Neural cell (in vitro differentiated cells): Measurements from ENCODE around the gene SAG. TPM values are rescaled to one million over a fixed set of nuclear protein-coding genes. Genes with fewer than 3 reads are reported as not detected.

Experiments used
- H2AFZ ChIP-seq: fragments of 200-600, 300-800 bp; sonication (generic), shearing (Covaris generic); 2 replicates; pipeline ENCODE4 v1.6.0; 2014; ENCODE audit warnings: low read depth, mild to moderate bottlenecking, antibody characterized with exemption, low read length, moderate library complexity
- H3F3A ChIP-seq: fragments of 200-600 bp; shearing (Covaris generic); 2 replicates; pipeline ENCODE4 v1.6.1; 2016; ENCODE audit warnings: mild to moderate bottlenecking, moderate library complexity, mixed read lengths, antibody characterized with exemption, low read length; ENCODE audit not compliant: insufficient read depth, poor library complexity, severe bottlenecking
- H3K27ac ChIP-seq: fragments of 200-600, 300-800 bp; sonication (generic), shearing (Covaris generic); 2 replicates; pipeline ENCODE4 v1.5.1; 2014; ENCODE audit warnings: mild to moderate bottlenecking, low read length, moderate library complexity
- H3K27me3 ChIP-seq: fragments of 300-800, 200-600 bp; sonication (generic), shearing (Covaris generic); 2 replicates; pipeline ENCODE4 v1.6.0; 2014; ENCODE audit warnings: mild to moderate bottlenecking, low read depth, low read length, moderate library complexity; ENCODE audit not compliant: insufficient read depth
- H3K36me3 ChIP-seq: fragments of 300-800, 200-600 bp; sonication (generic), shearing (Covaris generic); 2 replicates; pipeline ENCODE4 v1.5.1; 2014; ENCODE audit warnings: mild to moderate bottlenecking, antibody characterized with exemption, low read length, moderate library complexity; ENCODE audit not compliant: insufficient read depth
- H3K4me2 ChIP-seq: fragments of 300-800, 200-600 bp; sonication (generic), shearing (Covaris generic); 2 replicates; pipeline ENCODE4 v1.6.0; 2014; ENCODE audit warnings: mild to moderate bottlenecking, low read length
- H3K4me3 ChIP-seq: fragments of 300-800, 200-600 bp; sonication (generic), shearing (Covaris generic); 2 replicates; pipeline ENCODE4 v1.5.1; 2014; ENCODE audit warnings: mild to moderate bottlenecking, low read length, moderate library complexity
- H3K79me2 ChIP-seq: fragments of 200-600 bp; shearing (Covaris generic); replicated peaks from 2 replicates; pipeline ENCODE4 v1.6.0; 2014; ENCODE audit warnings: mild to moderate bottlenecking, low read length, moderate library complexity; ENCODE audit not compliant: insufficient read depth
- H3K9ac ChIP-seq: fragments of 300-800, 200-600 bp; sonication (generic), shearing (Covaris generic); 2 replicates; pipeline ENCODE4 v1.6.1; 2016; ENCODE audit warnings: mild to moderate bottlenecking, low read length, mixed read lengths
- H3K9me2 ChIP-seq: fragments of 200-600 bp; shearing (Covaris generic); 2 replicates; pipeline ENCODE4 v1.6.1; 2016; ENCODE audit warnings: mild to moderate bottlenecking, low read length, mixed read lengths; ENCODE audit not compliant: insufficient read depth
- H3K9me3 ChIP-seq: fragments of 200-600, 300-800 bp; sonication (generic), shearing (Covaris generic); 2 replicates; pipeline ENCODE4 v1.6.1; 2016; ENCODE audit warnings: mild to moderate bottlenecking, mixed run types, low read length, moderate library complexity, mixed read lengths
- H4K20me1 ChIP-seq: fragments of 200-600 bp; shearing (Covaris generic); 2 replicates; pipeline ENCODE4 v1.6.1; 2016; ENCODE audit warnings: mild to moderate bottlenecking, mixed run types; ENCODE audit not compliant: insufficient read depth
- CTCF ChIP-seq: fragments of 450-650 bp; IDR thresholded peaks from 2 replicates; pipeline ENCODE4 v1.5.1; 2014; ENCODE audit warnings: antibody characterized with exemption, mild to moderate bottlenecking, moderate library complexity; ENCODE audit not compliant: poor library complexity, severe bottlenecking
- EP300 ChIP-seq: fragments of 450-650 bp; conservative IDR thresholded peaks from 2 replicates; pipeline ENCODE4 v1.6.1; 2014; ENCODE audit warnings: antibody characterized with exemption, mild to moderate bottlenecking, moderate library complexity; ENCODE audit not compliant: poor library complexity, severe bottlenecking
- EZH2 ChIP-seq: fragments of 200-600, 300-800 bp; shearing (Covaris generic), sonication (generic); IDR thresholded peaks from 2 replicates; pipeline ENCODE4 v1.6.1; 2014; ENCODE audit warnings: antibody characterized with exemption, low read length, borderline replicate concordance, mild to moderate bottlenecking; ENCODE audit not compliant: insufficient read depth, poor library complexity, severe bottlenecking
- MXI1 ChIP-seq: fragments of 450-650 bp; conservative IDR thresholded peaks from 2 replicates; pipeline ENCODE4 v1.6.1; 2014; ENCODE audit warnings: antibody characterized with exemption, mild to moderate bottlenecking; ENCODE audit not compliant: poor library complexity, severe bottlenecking
- POLR2AphosphoS5 ChIP-seq: IDR thresholded peaks from 2 replicates; pipeline ENCODE4 v1.6.1; 2012
- RAD21 ChIP-seq: fragments of 450-650 bp; conservative IDR thresholded peaks from 2 replicates; pipeline ENCODE4 v1.6.1; 2014; ENCODE audit warnings: antibody characterized with exemption, mild to moderate bottlenecking, moderate library complexity
- REST ChIP-seq: IDR thresholded peaks from 2 replicates; pipeline ENCODE4 v1.6.1; 2012; ENCODE audit warnings: borderline replicate concordance
- SMC3 ChIP-seq: fragments of 450-650 bp; conservative IDR thresholded peaks from 2 replicates; pipeline ENCODE4 v1.6.1; 2014; ENCODE audit warnings: antibody characterized with exemption, mild to moderate bottlenecking, moderate library complexity; ENCODE audit not compliant: poor library complexity
- TAF1 ChIP-seq: IDR thresholded peaks from 2 replicates; pipeline ENCODE4 v1.6.1; 2012; ENCODE audit warnings: low read depth
- polyA plus RNA-seq: library from polyadenylated mRNA; depleted of rRNA; stranded (reverse); fragments of >200 nt; gene quantifications from 2 replicates; pipeline ENCODE4 v1.2.3, GENCODE V29; 2014

SAG gene
- polyA plus RNA-seq, 1 donor from 2014 or later = not detected

GRCh38 chr2:233354971-233355574 lies 47.5 kb downstream of the SAG start:
- Histone ChIP-seq H3K4me3 (peak overlapping the region; percentile 85), H3K9me2 (no peaks in the 10 kb centered on the region), H3K27me3 (peaks cover 3% of the 10 kb centered on the region), H3K27ac (no peak overlapping the region), H2AFZ (no peak overlapping the region), H3K79me2 (peaks cover 16% of the 10 kb centered on the region), H3F3A (no peaks in the 10 kb centered on the region), H3K36me3 (no peaks in the 10 kb centered on the region), H3K9me3 (no peaks in the 10 kb centered on the region), H3K4me2 (peak overlapping the region; percentile 72), H3K9ac (peak overlapping the region; percentile 63), H4K20me1 (no peaks in the 10 kb centered on the region)
- peak; percentile 17 for TF ChIP-seq MXI1
- TF ChIP-seq TAF1 = no peak

GRCh38 chr2:233355916-233356315 lies 48.3 kb downstream of the SAG start:
- H2AFZ ChIP-seq = no peak overlapping the region
- H3F3A ChIP-seq = no peaks in the 10 kb centered on the region
- no peak overlapping the region for H3K9ac ChIP-seq
- no peak for TF ChIP-seq EP300
- no peak for TF ChIP-seq EZH2
- no peak for TF ChIP-seq TAF1
- no peak for TF ChIP-seq RAD21
- TF ChIP-seq POLR2AphosphoS5 = no peak
- no peak for TF ChIP-seq CTCF
- TF ChIP-seq SMC3 = no peak
- TF ChIP-seq MXI1 = no peak
- TF ChIP-seq REST = no peak
- no peaks in the 10 kb centered on the region for H3K36me3 ChIP-seq
- no peak overlapping the region for H3K27ac ChIP-seq
- no peaks in the 10 kb centered on the region for H3K9me3 ChIP-seq
- H3K4me3 ChIP-seq = peak overlapping the region; percentile 85
- H3K79me2 ChIP-seq = peaks cover 16% of the 10 kb centered on the region
- no peaks in the 10 kb centered on the region for H4K20me1 ChIP-seq
- H3K27me3 ChIP-seq = peaks cover 3% of the 10 kb centered on the region
- peak overlapping the region; percentile 72 for H3K4me2 ChIP-seq
- H3K9me2 ChIP-seq = no peaks in the 10 kb centered on the region
